NB4 (cell line): ENCODE results near the gene PLAAT5.

ENCODE experiments used
- DNase-seq: peaks from one replicate; pipeline ENCODE4 v3.0.0; 2010; ENCODE audit warnings: low read depth
- H3K4me3 ChIP-seq: one replicate; pipeline ENCODE4 v1.5.1; 2011; ENCODE audit warnings: mild to moderate bottlenecking, low read depth, low read length, moderate library complexity
- MAX ChIP-seq: IDR thresholded peaks from 2 replicates; pipeline ENCODE4 v1.6.1; 2011; ENCODE audit warnings: low read depth, low read length
- MYC ChIP-seq: IDR thresholded peaks from 2 replicates; pipeline ENCODE4 v1.6.1; 2011; ENCODE audit warnings: low read depth, low read length
- POLR2A ChIP-seq: IDR thresholded peaks from 2 replicates; pipeline ENCODE4 v1.6.1; 2011; ENCODE audit warnings: mild to moderate bottlenecking; ENCODE audit not compliant: insufficient read length; ENCODE audit errors: extremely low read depth
- TF ChIP-seq, protein P1 (sequence below): IDR thresholded peaks from one replicate; pipeline ENCODE4 v1.5.1; 2012; ENCODE audit warnings: low read depth, low read length

PLAAT5 gene

DNA sequence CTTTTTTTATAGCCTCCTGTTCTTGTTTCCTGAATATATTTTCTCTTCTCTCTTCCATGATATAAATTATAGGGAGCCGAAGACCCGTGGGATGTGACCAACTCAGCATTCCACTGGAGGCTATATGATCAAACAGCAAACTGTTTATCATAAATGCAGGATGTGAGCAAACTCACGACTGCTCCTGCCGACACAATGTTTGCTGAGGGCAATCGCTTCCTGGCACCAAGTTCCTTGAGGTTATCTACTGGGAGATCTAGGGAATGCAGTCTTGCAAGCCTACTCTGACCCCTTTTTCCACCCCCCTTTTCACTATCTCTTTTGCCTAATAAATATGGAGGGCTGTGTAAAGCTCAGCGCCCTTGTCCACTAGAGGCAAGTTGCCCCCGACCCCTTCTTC, 32.2 kb upstream of the PLAAT5 start:
- no peak for DNase-seq
- TF ChIP-seq MAX (no peak), MYC (no peak), POLR2A (no peak)
- TF ChIP-seq, protein P1, sequence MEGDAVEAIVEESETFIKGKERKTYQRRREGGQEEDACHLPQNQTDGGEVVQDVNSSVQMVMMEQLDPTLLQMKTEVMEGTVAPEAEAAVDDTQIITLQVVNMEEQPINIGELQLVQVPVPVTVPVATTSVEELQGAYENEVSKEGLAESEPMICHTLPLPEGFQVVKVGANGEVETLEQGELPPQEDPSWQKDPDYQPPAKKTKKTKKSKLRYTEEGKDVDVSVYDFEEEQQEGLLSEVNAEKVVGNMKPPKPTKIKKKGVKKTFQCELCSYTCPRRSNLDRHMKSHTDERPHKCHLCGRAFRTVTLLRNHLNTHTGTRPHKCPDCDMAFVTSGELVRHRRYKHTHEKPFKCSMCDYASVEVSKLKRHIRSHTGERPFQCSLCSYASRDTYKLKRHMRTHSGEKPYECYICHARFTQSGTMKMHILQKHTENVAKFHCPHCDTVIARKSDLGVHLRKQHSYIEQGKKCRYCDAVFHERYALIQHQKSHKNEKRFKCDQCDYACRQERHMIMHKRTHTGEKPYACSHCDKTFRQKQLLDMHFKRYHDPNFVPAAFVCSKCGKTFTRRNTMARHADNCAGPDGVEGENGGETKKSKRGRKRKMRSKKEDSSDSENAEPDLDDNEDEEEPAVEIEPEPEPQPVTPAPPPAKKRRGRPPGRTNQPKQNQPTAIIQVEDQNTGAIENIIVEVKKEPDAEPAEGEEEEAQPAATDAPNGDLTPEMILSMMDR, result no peak
- no peak overlapping the region for H3K4me3 ChIP-seq

DNA sequence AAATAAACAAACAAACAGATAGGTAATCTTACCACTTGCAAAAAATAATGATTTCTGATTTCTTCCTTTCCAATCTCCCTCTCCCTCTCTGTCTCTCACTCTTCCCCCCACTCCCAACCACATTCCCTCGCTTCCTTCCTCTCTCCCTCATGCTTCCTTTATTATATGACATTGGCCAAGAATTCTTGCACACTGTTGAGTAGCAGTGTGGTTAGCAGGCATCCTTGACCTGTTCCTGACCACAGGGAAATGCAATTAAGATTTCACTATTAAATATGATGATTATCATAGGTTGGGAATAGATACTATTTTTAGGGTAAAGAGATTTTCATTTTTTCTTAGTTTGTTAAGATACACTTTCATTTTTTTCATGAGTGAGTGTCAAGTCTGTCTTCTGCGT, 30.9 kb upstream of the PLAAT5 start:
- no peak for DNase-seq
- TF ChIP-seq MAX (no peak), POLR2A (no peak), MYC (no peak)
- TF ChIP-seq, protein P1, result no peak
- no peak overlapping the region for H3K4me3 ChIP-seq

DNA sequence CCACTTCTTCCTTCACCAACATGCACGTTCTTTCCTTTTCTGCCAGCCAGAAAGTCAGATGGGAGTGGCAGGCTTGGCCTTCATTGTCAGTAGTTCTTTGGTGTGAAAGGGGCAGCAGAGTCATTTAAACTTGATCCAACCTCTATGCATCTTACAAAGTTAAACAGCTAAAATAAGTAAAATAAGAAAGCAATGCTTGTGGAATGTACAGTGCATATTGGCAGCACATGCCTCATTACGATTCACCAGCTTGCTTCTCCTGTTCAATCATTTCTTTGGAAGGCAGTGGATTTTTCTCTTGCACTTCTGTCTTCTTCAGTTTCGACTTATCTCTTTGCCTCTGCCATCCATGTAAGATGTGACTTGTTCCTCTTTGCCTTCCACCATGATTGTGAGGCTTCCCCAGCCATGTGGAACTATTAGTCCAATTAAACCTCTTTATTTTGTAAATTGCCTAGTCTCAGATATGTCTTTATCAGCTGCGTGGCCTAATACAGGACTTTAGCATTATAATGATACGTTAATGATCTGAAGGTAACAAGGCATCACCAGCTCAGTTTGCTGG, 29.7 kb upstream of the PLAAT5 start:
- TF ChIP-seq POLR2A, result no peak
- no peak for TF ChIP-seq MYC
- TF ChIP-seq, protein P1, result no peak
- TF ChIP-seq MAX, result no peak
- H3K4me3 ChIP-seq, result no peak overlapping the region
- DNase-seq, result no peak

DNA sequence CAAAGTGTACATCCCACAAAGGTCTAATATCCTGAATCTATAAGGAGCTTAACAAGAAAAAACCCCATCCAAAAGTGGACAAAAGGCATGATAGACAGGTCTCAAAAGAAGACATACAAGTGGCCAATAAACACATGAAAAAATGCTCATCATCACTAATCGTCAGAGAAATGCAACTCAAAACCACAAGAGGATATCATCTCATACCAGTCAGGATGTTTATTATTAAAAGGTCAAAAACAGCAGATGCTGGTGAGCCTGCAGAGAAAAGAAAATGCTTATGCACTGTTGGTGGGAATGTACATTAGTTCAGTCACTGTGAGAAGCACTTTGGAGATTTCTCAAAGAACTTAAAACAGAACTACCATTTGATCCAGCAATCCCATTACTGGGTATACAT, 27.6 kb upstream of the PLAAT5 start:
- TF ChIP-seq, protein P1, result no peak
- TF ChIP-seq POLR2A (no peak), MAX (no peak), MYC (no peak)
- no peak overlapping the region for H3K4me3 ChIP-seq
- DNase-seq, result no peak

- DNase-seq, result no peak
- H3K4me3 ChIP-seq, result no peak overlapping the region
- TF ChIP-seq MAX, result no peak
- TF ChIP-seq, protein P1, result no peak
- TF ChIP-seq POLR2A, result no peak
- TF ChIP-seq MYC, result no peak
Measured at GRCh38 chr11:63517156-63517555, 26.2 kb upstream of the PLAAT5 start.

- TF ChIP-seq MAX (no peak), POLR2A (no peak), MYC (no peak)
- TF ChIP-seq, protein P1, result no peak
- DNase-seq, result no peak
- H3K4me3 ChIP-seq, result no peak overlapping the region
Measured at GRCh38 chr11:63516109-63516508, 25.1 kb upstream of the PLAAT5 start.
